Activated CD8-positive, alpha-beta memory T cell treated with anti-CD3 and anti-CD28 coated beads for 24 hours (primary cell): ENCODE measurements around the gene ZNF175.
A peak's percentile ranks its signal among the peaks of the same experiment; 100 is the strongest.

Source experiments
- DNase-seq: peaks from one replicate; pipeline ENCODE4 v3.0.0-alpha.2; 2020

ZNF175 gene

DNA sequence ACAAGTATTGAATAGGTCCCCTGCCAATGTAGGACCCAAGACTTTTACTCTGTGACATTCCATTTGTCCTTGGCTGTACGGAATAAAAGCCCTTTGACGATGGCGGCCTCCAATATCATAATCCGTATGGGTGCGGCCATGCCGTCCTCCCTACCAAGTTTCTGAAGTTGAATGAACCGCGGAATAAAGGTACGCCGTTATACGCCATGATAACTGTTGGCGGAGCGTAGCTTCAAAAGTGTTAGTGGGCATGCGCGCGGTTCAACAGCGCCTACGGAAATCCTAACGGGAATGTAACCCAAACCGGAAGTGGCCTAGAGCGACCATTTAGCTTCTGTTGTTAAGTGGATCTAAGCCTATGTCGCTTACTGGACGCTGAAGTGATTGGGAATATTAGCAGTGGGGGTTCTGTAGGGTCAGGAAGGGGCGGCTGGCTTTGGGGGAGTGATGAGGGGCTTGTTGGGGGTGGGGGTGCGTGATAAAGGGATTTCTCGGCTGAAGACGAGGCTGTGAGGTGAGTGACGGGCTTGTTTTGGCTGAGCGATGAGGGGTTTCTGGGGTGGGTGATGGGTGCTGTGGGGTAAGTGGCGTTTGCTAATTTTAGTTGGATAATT lies at the start of gene ZNF175:
TSS of gene ZNF175 (plus strand) at position 322 of the 614 bp plus-strand sequence. CDS start 2,047 bp downstream, outside the sequence.
- DNase-seq, result peak; percentile 94

DNA sequence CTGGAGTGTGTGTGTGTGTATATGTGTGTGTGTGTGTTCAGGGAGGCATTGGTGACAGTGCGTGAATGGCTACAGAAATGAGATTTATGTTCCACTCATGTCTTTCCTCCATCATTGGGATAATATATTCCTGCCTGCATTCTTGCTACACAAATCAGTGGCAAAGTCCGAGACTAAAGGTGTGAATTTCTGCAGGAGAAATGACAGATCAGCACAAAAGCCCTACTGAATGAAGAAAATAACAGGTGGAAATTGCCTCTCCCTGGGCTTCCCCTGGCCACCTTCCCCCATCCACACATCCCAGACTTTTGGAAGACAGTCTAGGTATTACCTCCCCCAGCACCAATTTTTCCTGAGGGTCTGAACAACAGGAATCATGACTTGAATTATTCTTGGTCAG lies 49.7 kb upstream of the ZNF175 start:
- no peak for DNase-seq

DNA sequence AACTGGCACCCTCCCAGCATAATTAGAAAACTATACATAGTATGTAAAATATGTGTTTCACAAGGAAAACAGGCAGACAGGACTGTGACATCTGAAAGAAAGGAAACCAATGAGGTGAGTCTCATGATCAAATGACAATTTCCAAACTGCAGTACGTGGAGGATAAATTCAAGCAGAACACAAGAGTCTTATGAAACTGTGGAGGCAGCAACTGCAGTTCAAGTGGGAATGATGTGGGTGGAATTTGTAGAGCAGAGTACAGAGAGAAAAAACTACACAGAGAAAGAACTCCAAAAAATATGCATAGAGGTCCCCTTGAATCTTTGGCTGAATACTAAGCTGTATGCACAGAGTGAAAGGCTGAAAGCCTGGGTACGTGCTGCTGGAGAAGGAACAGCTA lies 49.3 kb upstream of the ZNF175 start:
- no peak for DNase-seq

DNA sequence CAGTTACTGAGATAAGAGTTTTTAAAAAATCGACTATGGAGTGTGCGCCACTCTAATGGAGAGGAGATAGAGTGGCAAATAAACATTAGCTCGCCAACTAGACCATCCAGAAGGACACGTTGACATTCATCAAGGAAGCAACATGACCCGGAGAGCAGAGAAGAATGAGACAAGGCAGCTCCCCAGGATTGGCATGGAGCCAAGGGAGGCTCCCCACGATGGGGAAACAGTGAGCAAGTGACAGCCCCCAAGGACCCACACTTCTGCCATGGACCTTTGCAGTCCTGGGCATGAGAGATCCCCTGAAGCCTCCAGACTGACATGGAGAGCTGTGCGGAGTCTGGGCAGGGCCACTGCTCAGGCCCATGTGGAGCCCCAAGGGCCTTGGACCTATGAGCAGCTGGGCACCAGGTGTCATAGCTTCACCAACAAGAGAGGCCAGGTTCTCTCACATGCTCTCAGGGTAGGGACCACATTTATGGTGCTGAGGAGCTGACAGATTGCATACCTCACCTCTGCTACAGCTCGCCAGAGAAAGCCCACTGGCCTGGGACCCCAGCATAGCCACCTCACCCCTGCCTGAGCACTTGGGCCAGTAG lies 46.3 kb upstream of the ZNF175 start:
- DNase-seq, result peak; percentile 47

DNA sequence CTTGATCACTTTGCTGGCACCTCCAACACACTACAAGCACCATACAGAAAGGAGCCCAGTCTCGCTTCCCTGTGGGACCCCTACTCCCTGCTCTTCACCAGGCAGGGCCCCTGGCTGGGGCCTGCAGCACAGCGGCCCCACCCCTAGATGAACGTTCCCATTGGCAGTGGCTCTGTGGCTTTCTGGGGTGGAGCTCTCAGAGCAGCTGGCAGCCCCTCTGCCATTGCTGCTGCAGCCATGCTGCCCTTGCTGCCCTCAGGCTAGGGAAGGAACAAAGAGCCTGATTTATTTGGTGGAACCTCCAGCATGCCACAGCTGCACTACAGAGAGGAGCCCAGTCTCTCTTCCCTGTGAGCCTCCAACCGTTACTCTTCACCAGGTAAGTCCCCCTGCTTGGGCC lies 45.4 kb upstream of the ZNF175 start:
- DNase-seq, result no peak

DNA sequence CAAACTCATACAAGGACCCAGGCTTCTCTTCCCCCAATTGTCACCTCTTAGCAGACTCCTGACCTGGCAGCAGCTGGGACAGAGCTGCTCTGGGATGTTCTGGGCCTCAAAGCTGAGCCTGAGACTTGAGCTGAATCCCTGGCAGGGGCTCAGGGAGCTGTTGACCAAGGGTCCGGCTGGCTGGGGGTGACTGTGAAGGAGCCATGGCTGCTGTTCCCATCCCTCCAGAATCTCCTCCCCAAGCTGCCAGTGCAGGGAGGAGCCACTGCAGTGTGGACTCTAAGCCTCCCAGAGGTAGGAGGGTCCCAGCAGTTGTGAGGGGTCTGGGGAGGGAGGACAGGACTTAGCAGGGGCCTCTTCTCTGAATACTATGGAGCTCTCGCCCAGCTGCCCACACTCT lies 41.8 kb upstream of the ZNF175 start:
- peak; percentile 40 for DNase-seq

DNA sequence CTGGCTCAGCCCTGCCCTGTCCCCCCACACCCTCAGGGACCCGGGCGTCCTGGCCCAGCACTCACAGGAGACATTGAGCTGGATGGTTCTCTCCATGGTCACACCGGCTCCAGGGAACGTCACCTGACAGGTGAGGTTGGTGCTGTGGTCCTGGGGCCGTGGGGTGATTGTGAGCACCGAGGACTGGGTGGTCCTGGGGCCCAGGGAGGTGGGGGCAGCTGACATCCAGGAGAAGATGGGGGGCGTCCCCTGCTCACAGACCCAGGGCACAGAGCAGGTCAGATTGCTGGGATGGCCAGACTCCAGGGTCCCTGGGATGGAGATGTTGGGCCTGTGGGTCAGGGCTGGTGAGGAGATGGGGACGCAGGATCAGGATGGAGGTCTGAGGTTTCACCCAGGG lies 40.5 kb upstream of the ZNF175 start:
- DNase-seq, result peak; percentile 48

DNA sequence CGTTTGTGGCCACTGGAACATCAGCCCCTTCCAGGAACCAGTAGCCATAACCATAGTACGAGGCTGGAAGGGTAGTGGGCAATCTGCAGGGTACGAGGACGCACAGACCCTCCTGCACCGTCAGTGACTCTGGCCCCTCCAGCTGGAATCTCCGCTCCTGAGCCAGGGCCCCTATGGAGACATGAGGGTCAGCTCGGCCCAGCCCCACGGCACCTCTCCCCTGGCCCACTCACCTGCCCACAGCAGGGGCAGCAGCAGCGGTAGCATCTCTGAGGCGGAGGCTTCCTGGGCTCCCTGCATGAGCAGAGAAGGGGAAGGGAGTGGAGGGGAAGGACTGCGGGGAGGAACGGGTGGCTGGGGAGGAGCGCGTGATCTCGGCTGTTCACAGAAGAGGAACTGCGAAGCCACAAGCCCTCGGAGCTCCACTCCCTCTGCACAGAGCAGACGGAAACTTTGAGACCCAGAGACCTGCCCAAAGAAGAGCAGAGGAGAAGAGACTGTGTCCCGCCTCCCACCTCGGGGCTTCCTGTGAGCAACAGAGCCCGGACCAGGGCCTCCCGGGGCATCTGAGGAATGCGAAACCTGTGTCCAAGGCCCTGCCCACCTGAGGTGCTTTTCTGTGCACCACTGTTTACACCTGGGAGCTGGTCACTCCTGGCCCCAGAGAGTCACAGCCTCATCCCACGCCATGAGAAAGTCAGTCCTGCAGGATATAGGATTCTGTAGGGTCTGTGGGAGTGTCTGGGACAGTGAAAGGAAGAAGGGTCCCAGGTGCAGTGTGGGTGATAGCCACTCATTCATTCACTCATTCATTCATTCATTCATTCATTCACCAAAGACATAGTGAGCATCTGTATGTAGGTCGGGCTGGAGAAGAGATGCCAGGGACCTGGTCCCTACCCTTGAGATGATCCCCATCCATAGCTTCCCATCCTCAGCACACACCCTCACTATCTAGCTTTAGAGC lies 39.5 kb upstream of the ZNF175 start, which contains the start of gene SIGLEC6:
TSS of gene SIGLEC6 (minus strand) at position 322 of the 967 bp plus-strand sequence. CDS start at position 300, 22 bp downstream.
- DNase-seq, result peak; percentile 64

DNA sequence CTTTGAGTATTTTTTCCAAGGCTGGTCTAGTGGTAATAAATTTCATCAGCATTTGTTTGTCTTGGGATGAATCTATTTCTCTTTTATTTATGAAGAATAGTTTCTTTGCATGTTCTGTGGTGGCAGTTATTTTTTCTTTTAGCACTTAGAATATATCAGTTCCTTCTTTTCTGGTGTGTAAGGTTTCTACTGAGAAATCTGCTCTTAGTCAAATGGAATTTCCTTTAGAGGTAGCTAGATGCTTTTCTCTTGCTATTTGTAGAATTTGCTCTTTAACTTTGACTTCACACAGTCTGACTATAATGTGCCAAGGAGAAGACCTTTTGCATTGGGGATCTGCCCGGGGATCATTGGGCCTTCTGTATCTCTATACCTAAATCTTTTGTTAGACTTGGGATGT lies 35.5 kb upstream of the ZNF175 start:
- no peak for DNase-seq

DNA sequence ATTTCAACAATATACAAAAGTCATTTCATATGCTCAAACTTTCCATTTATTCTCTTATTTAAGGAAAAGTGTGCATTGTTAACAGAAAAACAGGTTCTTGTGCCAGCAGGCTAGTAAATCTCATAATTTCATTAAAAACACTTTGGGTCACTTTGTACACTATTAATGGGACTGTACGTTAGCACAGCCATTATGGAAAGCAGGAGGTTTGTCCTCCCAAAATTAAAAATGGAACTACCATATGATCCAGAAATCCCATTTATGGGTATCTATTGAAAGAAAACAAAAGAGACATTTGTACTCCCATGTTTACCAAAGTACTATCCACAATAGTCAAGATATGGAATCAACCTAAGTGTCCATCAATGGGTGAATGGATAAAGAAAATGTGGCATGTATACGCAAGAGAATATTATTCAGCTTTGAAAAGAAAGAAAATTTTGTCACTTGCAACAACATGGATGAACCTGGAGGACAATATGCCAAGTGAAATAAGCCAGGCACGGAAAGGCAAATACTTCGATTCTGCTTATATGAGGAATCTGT lies 31.2 kb upstream of the ZNF175 start:
- no peak for DNase-seq

DNA sequence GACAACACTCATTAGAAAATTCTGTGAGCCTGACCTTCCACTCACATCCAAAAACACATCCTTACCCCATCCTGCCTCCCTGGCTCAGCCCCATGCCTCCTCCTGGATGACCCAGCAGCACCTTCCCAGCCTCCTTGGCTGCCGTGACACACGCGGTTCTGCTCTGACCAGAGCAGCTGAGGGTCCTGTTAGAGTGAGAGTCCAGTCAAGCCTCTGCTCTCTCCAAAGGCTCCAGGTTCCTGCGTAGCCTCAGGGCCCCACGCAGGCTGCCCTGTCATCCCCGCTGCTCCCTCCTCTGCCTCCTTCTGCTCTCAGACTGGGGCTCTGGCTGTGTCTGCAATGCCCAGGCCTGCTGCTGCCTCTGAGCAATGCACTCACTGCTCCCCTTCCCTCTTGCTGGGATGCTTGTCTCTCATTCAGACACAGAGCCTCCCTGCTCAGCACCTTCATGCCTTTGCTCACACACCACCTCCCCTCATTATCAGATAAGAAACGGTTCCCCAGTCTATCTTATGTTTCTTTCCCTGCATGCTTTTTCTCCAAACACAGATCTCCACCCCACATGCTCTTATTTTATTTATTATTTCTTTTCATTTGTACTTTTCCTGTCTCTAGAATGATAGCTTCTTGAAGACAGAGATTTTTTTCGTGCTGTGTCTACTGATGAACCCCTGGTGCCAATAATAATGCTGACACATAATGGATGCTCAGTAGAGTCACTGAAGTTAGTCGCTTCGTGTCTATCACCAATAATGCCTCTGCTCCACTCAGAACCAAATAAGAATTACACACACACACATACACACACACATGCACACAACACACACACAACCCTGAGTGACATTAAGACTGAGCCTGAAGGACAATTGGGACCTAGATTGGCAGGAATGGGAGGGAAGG lies 29.4 kb upstream of the ZNF175 start:
- DNase-seq, result no peak

DNA sequence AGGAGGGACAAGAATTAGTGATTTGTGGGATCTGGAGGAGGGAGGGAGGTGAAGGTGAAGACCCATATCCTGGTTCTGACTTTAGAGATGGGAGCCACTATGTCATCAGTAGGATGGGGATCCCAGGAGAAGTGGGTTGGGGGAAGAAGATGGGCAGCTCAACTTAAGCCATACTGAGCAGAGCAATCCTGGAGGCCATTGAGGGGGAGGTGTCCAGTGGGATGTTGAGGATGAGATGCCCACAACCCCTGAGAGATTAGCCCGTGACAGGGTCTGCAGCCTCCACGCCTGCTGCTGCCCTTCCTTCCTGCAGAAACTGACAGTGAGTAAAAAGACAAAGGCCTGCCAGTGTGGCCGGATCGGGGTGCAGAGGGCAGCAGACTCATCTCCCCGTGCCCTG lies 28.4 kb upstream of the ZNF175 start:
- no peak for DNase-seq

DNA sequence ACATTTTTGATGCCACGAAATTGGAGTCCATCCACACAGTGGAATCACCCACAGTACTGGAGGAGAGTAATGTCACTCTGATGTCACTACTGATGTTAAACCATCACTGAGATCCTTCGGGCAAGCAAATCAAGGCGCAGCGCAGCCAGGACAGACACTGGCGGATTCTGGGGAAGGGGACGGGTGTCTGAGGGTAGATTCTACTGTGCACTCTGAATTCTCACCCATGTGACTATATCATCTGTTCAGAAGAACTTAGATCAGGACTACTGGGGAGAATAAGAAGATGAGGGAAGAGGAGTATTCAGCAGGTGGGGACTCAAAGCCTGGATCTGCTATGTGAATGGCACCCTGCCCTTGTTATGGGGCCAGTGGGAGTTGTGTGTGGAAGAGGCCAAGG lies 27.0 kb upstream of the ZNF175 start:
- DNase-seq, result no peak

DNA sequence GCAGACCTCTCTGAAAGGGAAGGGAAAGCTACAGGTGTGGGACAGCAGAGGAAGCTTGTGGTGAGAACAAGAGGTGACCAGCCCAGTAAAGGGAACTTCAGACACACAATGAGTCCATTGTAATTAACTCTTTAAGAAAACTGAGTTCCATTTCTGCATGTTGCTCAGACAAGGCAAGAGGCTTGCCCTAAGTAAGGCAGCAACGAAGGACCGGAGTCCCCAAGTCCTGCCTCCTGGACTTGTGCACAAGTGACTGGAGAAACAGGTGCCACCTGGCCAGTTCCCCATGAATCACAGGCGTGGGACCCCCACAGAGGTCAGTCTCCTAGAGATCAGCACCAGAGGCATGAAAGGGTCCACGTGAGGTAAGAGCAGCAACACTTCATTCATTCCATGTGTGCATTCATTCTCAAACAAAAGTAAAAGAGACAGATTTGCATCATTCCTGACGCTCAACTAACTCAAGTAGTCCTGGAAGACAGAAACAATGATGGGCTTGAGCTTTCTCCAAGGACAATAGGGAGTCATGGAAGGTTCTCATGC lies 24.9 kb upstream of the ZNF175 start:
- DNase-seq, result no peak

DNA sequence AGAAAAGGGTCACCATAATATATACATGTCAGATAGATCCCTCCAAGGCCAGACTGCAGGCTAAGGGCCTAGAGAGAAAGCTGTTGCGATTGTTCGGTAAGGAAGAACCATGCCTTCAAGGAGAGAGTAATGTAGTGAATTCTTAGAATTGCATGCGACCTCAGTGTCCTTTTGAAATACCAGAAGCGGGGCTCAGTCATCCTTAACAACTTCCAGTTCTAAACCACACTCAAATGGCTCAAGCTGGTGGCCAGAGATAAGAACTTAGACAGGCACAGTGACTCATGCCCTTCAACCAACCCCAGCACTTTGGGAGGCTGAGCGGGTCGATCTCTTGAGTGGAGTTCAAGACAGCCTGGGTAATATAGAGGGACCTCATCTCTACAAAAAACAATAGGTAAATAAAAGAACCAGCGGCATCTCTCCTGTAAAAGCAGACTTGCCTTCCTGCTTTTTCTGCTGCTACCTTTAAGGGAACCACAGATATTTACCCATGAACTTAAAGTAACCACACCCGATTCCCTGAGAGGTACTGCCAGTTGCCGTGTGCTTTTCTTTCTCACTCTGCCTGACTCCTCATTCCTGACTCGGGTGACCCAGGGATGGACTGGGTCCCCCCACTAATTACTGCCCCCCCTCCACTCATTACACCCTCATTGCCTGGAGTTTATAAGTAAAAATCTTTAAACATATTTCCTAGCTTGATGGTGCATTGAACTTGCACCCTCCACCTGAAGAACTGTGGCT lies 24.3 kb upstream of the ZNF175 start:
- DNase-seq, result no peak

DNA sequence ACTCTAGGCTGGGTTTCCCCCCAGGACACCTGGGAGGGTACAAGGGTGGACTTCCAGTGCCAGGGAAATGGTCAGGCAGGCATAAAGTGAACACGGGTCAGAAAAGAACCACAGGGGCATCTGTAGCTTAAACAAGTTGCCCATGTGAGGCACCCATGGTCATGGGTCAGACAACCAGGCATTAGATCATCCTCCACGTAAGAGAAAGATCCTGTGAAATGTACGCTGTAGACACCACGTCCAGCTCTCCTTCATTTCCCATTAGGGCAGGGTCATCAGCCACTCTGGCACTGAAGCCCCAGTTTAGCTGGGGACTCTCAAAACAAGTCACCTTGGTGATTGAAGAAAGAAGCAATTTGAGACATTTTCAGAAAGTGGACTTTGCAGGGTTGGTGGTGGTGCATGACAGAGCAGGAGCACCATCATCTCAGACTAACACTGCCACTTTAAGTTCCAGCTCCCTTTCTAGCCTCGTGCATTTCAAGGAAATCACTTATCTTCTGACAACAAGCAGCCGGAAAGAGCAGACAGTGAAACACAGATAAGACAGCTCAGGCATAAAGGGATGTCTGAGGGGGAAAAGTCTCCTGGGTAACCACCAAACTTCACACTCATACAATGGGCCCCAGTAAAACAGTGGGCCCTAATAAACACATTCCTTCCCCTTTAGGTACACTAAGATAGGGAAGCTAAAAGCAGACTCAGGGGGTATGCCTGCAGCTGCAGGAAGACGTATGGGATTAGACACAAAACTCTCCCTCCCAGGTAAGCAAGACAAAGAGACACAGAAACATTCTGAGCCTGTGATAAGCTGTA lies 23.5 kb upstream of the ZNF175 start:
- DNase-seq, result no peak

DNA sequence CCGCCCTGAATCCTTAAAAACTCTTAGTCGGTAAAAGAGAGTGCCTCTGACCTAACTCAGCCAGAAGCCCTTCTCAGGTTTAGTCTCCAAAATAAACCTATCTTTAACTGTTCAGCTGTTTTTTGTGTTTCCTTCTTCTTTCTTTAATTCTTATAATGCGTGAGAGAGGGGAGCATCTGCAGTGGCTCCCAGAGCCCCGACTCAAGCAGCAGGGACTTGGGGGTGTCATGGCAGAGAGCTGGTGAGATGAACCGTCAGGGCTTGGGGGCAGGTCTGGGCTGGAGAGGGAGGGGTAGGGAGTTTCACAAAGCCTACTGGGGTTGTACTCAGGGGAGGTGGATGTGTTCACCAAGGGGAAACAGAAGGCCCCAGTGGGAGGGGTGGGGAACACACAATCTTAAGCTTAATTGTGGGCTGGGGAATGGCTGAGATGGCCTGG lies 22.9 kb upstream of the ZNF175 start:
- DNase-seq, result no peak

DNA sequence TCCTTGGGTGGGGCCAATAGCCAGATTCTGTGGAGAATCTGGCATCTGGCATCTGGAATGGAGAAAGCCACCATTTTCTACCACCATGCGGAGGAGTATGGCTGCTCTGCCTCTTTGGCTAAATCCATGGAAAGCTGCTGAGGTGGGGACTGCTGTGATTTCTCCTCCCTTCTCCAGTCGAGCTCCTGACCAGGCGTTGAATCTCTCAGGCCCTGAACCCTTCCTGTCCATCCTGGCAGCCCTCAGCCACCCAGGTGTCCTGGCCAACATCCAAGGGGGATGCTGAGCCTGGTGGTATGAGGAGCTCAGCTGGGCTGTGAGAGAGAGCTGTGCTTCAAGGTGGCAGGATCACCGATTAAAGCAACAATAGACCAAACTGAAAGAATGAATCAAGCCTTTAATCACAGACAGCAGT lies 22.2 kb upstream of the ZNF175 start:
- no peak for DNase-seq

DNA sequence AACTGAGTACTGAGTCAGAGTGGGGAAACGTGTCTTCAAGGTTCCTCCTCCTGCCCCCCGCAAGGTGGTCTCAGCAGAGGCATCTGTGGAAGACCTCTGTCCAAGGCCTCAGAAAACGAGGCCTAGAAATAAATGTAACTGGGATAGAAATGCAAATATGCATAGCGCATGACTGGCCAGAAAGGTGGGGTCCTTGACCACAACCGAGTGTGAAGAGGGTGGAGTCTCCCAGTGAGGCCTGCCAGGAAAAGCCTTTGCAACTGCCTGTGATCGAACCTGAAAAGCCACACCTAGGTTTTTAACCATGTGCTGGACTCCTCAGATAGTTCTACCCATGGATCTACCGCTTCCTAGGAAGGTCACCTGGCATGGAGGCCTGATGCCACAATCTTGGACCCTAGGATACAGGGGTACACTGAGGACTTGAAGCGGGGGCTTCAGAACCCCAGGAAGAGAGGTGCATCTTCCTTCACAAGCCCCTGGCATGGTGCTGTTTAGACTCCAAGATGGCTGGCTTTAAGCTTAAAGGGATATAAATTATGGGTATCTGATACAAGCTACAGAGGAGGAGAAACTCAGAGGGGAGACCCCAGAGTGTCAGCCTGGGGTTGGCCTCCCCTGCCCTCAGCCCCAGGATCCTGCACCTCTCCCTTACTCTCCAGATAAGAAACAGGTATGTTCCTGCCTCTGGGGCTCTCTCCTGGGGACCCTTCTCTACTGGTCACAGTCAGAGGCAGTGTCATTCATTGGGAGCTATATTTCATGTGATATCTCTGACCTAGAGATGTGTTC lies 21.4 kb upstream of the ZNF175 start:
- DNase-seq, result no peak
